Measurements from ENCODE around the gene LRRC27. TPM values are rescaled to one million over a fixed set of nuclear protein-coding genes. Genes with fewer than 3 reads are reported as not detected.

Gene LRRC27
- polyA plus RNA-seq, 3 donors, result 3.6 to 12.8 (median 3.6) TPM

DNA sequence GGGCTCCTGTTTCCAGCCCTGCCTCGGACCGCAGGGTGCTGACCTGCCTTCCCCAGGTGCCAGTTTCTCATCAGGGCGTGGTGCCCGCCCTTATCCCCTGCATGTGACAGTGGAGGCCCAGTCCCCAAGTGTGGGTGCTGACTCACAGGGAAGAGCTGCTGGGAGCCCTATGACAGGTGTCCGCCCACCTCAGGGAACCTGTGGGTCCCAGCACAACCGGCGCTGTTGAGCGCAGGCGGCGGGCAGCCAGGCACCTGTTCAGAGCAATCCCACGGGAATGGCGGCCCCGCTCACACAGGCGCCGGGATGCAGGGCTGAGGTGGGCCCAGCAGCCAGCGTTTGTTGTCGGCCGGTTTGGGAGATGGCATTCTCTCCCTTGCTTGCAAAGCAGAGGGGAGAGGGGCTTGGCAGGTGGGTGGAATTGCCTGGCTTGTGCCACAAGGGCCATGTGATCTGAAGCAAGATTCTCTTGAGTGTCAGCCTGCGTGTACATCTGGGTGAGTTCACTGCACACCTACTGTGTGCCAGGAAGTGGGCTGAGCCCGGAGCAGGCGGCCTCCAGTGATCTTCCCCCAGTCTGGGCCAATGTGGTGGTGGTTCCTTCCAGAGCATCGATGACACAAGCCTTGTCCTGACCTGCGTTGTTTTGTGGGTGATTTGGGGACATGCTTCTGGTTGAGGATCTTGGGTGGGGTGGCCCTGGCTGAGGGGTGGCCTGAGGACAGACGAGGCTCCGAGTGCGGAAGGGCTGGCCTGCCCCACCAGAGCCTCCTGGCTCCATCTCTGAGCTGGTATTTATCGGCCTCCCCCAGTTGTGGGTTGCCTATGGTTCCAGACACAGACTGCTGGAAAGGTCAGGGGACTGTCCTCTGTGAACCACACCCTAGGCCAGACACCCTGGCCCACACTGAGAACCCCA lies 67.4 kb downstream of the LRRC27 start:
- peaks cover 10 to 21% of the 10 kb centered on the region in 2 donors for H3K36me3 Mint-ChIP-seq
- peaks cover 62% of the 10 kb centered on the region for H3K4me1 Mint-ChIP-seq
- H3K79me2 ChIP-seq (ENCODE audit: insufficient read depth, low read length), result peaks cover 73% of the 10 kb centered on the region
- intact Hi-C loops (cut with micrococcal nuclease), result loop anchor here (2.0 to 10.0 kb wide), 4 partner anchors 21 to 235 kb away; no protein-coding TSS in a partner anchor
- H4K20me1 ChIP-seq (ENCODE audit: insufficient read depth, low read length), result peaks cover 66% of the 10 kb centered on the region
- peak overlapping the region; percentile 78 for H3K4me2 ChIP-seq (replicated peaks; ENCODE audit: extremely low read depth, low read length, poor library complexity, severe bottlenecking)
- H3K9me3 Mint-ChIP-seq, result no peaks in the 10 kb centered on the region
- H3K27me3 ChIP-seq (ENCODE audit: control insufficient read depth in 2 of 2, insufficient read depth in 2 of 2, low read length in 2 of 2), result no peaks in the 10 kb centered on the region
- 81% methylated on average over 23 of the region's 27 CpGs for WGBS (ENCODE audit: insufficient coverage)
- H3K27me3 Mint-ChIP-seq (ENCODE audit: low read depth in 3 of 3), result peaks cover 3 to 8% (median 3%) of the 10 kb centered on the region in 3 donors
- peak overlapping the region in 1 of 3 experiments; percentile 80 for H3K4me3 ChIP-seq (replicated peaks in 1 of 3; ENCODE audit: low read depth in 2 of 3, low read length in 3 of 3)
- H3K4me1 ChIP-seq (ENCODE audit: control insufficient read depth in 1 of 2, insufficient read depth in 2 of 2, low read length in 2 of 2), result peaks cover 64 to 71% of the 10 kb centered on the region in 2 donors
- no peak for DNase-seq
- peak overlapping the region in 1 of 7 donors; percentile 72 for H3K27ac Mint-ChIP-seq
- no peak overlapping the region for H2AFZ ChIP-seq (ENCODE audit: insufficient read depth, low read depth, low read length, poor library complexity, severe bottlenecking)
- peak overlapping the region; percentile 20 to 26 for H3K4me3 Mint-ChIP-seq
- H3K9me3 ChIP-seq (replicated peaks in 1 of 2; ENCODE audit: control insufficient read depth in 1 of 2, insufficient read depth in 1 of 2, low read length in 2 of 2), result no peaks in the 10 kb centered on the region
- no peak overlapping the region for H3K27ac ChIP-seq (ENCODE audit: low read depth in 1 of 2, low read length in 2 of 2)
- H3K9ac ChIP-seq (ENCODE audit: insufficient read depth, low read length, poor library complexity, severe bottlenecking), result no peak overlapping the region
- peaks cover 0 to 3% of the 10 kb centered on the region in 2 donors for H3K36me3 ChIP-seq (replicated peaks in 1 of 2; ENCODE audit: control insufficient read depth in 1 of 2, insufficient read depth in 2 of 2, low read length in 2 of 2)
- TF ChIP-seq, protein P1, sequence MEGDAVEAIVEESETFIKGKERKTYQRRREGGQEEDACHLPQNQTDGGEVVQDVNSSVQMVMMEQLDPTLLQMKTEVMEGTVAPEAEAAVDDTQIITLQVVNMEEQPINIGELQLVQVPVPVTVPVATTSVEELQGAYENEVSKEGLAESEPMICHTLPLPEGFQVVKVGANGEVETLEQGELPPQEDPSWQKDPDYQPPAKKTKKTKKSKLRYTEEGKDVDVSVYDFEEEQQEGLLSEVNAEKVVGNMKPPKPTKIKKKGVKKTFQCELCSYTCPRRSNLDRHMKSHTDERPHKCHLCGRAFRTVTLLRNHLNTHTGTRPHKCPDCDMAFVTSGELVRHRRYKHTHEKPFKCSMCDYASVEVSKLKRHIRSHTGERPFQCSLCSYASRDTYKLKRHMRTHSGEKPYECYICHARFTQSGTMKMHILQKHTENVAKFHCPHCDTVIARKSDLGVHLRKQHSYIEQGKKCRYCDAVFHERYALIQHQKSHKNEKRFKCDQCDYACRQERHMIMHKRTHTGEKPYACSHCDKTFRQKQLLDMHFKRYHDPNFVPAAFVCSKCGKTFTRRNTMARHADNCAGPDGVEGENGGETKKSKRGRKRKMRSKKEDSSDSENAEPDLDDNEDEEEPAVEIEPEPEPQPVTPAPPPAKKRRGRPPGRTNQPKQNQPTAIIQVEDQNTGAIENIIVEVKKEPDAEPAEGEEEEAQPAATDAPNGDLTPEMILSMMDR (IDR thresholded peaks at IDR 0.05), result no peak

DNA sequence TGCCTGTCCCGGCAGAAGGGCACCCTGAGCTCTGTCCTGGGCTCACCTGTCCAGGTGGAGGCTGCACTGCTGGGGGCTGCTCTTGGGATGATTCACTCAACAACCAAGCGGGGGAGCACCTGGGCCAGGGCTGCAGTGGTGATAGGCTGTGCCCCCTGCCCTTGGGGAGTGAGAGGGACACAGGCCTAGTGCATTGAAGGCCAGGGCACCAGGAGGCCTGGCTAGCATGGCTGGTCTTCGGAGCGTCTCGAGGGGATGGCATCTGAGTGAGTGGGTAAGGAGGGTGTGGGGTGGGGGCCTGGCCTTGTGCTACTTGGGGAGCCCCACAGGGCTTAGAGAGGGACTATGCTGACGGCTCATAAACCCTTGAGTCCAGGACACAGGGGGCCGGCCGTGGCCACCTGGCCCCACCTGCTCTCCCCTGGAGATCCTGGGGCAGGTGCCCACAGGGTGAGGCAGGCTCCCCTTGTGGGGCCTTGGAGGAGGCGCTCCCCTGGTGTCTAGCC lies 68.1 kb downstream of the LRRC27 start:
- H3K4me3 Mint-ChIP-seq, result peak overlapping the region in 1 of 2 donors; percentile 64

More for the DNA sequence above, 68.1 kb downstream of the LRRC27 start:
- Histone ChIP-seq H3K9ac (ENCODE audit: insufficient read depth, low read length, poor library complexity, severe bottlenecking) (no peak overlapping the region), H3K9me3 (replicated peaks in 1 of 2; ENCODE audit: control insufficient read depth in 1 of 2, insufficient read depth in 1 of 2, low read length in 2 of 2) (no peaks in the 10 kb centered on the region), H3K27me3 (ENCODE audit: control insufficient read depth in 2 of 2, insufficient read depth in 2 of 2, low read length in 2 of 2) (no peaks in the 10 kb centered on the region), H3K36me3 (replicated peaks in 1 of 2; ENCODE audit: control insufficient read depth in 1 of 2, insufficient read depth in 2 of 2, low read length in 2 of 2) (peaks cover 4 to 5% of the 10 kb centered on the region in 2 donors), H3K4me2 (replicated peaks; ENCODE audit: extremely low read depth, low read length, poor library complexity, severe bottlenecking) (peak overlapping the region; percentile 52), H4K20me1 (ENCODE audit: insufficient read depth, low read length) (peaks cover 67% of the 10 kb centered on the region), H2AFZ (ENCODE audit: insufficient read depth, low read depth, low read length, poor library complexity, severe bottlenecking) (no peak overlapping the region), H3K4me1 (ENCODE audit: control insufficient read depth in 1 of 2, insufficient read depth in 2 of 2, low read length in 2 of 2) (peaks cover 57 to 64% of the 10 kb centered on the region in 2 donors), H3K4me3 (replicated peaks in 1 of 3; ENCODE audit: low read depth in 2 of 3, low read length in 3 of 3) (peak overlapping the region in 1 of 3 experiments; percentile 5), H3K79me2 (ENCODE audit: insufficient read depth, low read length) (peaks cover 74% of the 10 kb centered on the region), H3K27ac (ENCODE audit: low read depth in 1 of 2, low read length in 2 of 2) (peak overlapping the region; percentile 0 to 47)
- WGBS (ENCODE audit: insufficient coverage), result 81% methylated on average over 9 of the region's 9 CpGs
- Mint-ChIP-seq H3K27me3 (ENCODE audit: low read depth in 3 of 3) (peaks cover 1 to 3% (median 3%) of the 10 kb centered on the region in 3 donors), H3K9me3 (no peaks in the 10 kb centered on the region), H3K27ac (peak overlapping the region in 3 of 7 donors; percentile 19 to 72 (median 59)), H3K4me1 (peaks cover 55% of the 10 kb centered on the region), H3K36me3 (peaks cover 11 to 24% of the 10 kb centered on the region in 2 donors)
- intact Hi-C loops (cut with micrococcal nuclease), result no loop called here
- TF ChIP-seq, protein P1 (IDR thresholded peaks at IDR 0.05), result no peak
- DNase-seq, result no peak
